ENCODE results near the gene TMPRSS11A. TPM values are rescaled to one million over a fixed set of nuclear protein-coding genes. Genes with fewer than 3 reads are reported as not detected.

Gene TMPRSS11A
- total RNA-seq, 4 donors from 2014 or later: not detected

- no peak for DNase-seq
- WGBS, 2 donors (ENCODE audit: low coverage in 1 of 2): 88% methylated on average over 4 of the region's 4 CpGs; no CpG with 5 or more reads in 1 of the 2 donors
- Histone ChIP-seq H3K4me3 (no peak overlapping the region), H3K36me3 (no peaks in the 10 kb centered on the region), H3K27ac (no peak overlapping the region), H3K27me3 (no peaks in the 10 kb centered on the region), H3K4me1 (no peaks in the 10 kb centered on the region), H3K9me3 (no peaks in the 10 kb centered on the region)
- in situ Hi-C loops (cut with MboI; ENCODE audit: low pct_ligation_motif_present in 1 of 4, low pct_unique_long_range_greater_than_20kb in 1 of 4, low sequenced_read_pairs in 3 of 4): loop anchor here in 1 of 4 donors (25.0 kb wide), 1 partner anchor 345 kb away; the partner anchor contains the start of gene STAP1
- no peak for TF ChIP-seq CTCF (IDR thresholded peaks at IDR 0.05)
- TF ChIP-seq POLR2A (IDR thresholded peaks at IDR 0.05): no peak
- TF ChIP-seq POLR2AphosphoS5 (IDR thresholded peaks at IDR 0.05): no peak
- TF ChIP-seq EP300 (IDR thresholded peaks at IDR 0.05; ENCODE audit: low read depth): no peak
- intact Hi-C loops (cut with DNase I; ENCODE audit: low total_unique reads): no loop called here
These were observed 55.6 kb downstream of the TMPRSS11A start for GRCh38 chr4:67907650-67908049.

- intact Hi-C loops (cut with DNase I; ENCODE audit: low total_unique reads) (no loop called here), in situ Hi-C loops (cut with MboI; ENCODE audit: low pct_ligation_motif_present in 1 of 4, low pct_unique_long_range_greater_than_20kb in 1 of 4, low sequenced_read_pairs in 3 of 4) (no loop called here)
- Histone ChIP-seq H3K27me3 (no peaks in the 10 kb centered on the region), H3K36me3 (no peaks in the 10 kb centered on the region), H3K27ac (no peak overlapping the region), H3K4me3 (no peak overlapping the region), H3K9me3 (no peaks in the 10 kb centered on the region), H3K4me1 (no peaks in the 10 kb centered on the region)
- TF ChIP-seq POLR2AphosphoS5 (IDR thresholded peaks at IDR 0.05): no peak
- no peak for TF ChIP-seq EP300 (IDR thresholded peaks at IDR 0.05; ENCODE audit: low read depth)
- TF ChIP-seq CTCF (IDR thresholded peaks at IDR 0.05): no peak
- no peak for TF ChIP-seq POLR2A (IDR thresholded peaks at IDR 0.05)
- no peak for DNase-seq
These were observed 64.2 kb downstream of the TMPRSS11A start for GRCh38 chr4:67899096-67899495.

- intact Hi-C loops (cut with DNase I; ENCODE audit: low total_unique reads) (no loop called here), in situ Hi-C loops (cut with MboI; ENCODE audit: low pct_ligation_motif_present in 1 of 4, low pct_unique_long_range_greater_than_20kb in 1 of 4, low sequenced_read_pairs in 3 of 4) (no loop called here)
- Histone ChIP-seq H3K9me3 (no peaks in the 10 kb centered on the region), H3K36me3 (no peaks in the 10 kb centered on the region), H3K4me1 (no peaks in the 10 kb centered on the region), H3K27ac (no peak overlapping the region), H3K27me3 (no peaks in the 10 kb centered on the region), H3K4me3 (no peak overlapping the region)
- TF ChIP-seq POLR2AphosphoS5 (IDR thresholded peaks at IDR 0.05) (no peak), CTCF (IDR thresholded peaks at IDR 0.05) (no peak), EP300 (IDR thresholded peaks at IDR 0.05; ENCODE audit: low read depth) (no peak), POLR2A (IDR thresholded peaks at IDR 0.05) (no peak)
- DNase-seq: no peak
These were observed 65.6 kb downstream of the TMPRSS11A start for GRCh38 chr4:67897686-67898085.

GRCh38 chr4:67896421-67897065 lies 66.8 kb downstream of the TMPRSS11A start:
- WGBS, 2 donors (ENCODE audit: low coverage in 1 of 2): 95% methylated on average over 23 of the region's 26 CpGs; no CpG with 5 or more reads in 1 of the 2 donors
- in situ Hi-C loops (cut with MboI; ENCODE audit: low pct_ligation_motif_present in 1 of 4, low pct_unique_long_range_greater_than_20kb in 1 of 4, low sequenced_read_pairs in 3 of 4): no loop called here
- H3K27ac ChIP-seq: no peak overlapping the region
- no peaks in the 10 kb centered on the region for H3K27me3 ChIP-seq
- intact Hi-C loops (cut with DNase I; ENCODE audit: low total_unique reads): no loop called here
- TF ChIP-seq POLR2AphosphoS5 (IDR thresholded peaks at IDR 0.05) (no peak), EP300 (IDR thresholded peaks at IDR 0.05; ENCODE audit: low read depth) (no peak), CTCF (IDR thresholded peaks at IDR 0.05) (no peak), POLR2A (IDR thresholded peaks at IDR 0.05) (no peak)
- H3K36me3 ChIP-seq: no peaks in the 10 kb centered on the region
- H3K4me3 ChIP-seq: no peak overlapping the region
- H3K9me3 ChIP-seq: no peaks in the 10 kb centered on the region
- DNase-seq: no peak
- no peaks in the 10 kb centered on the region for H3K4me1 ChIP-seq
